B cell (primary cell): Measurements from ENCODE around the gene RRAD. TPM values are rescaled to one million over a fixed set of nuclear protein-coding genes. Genes with fewer than 3 reads are reported as not detected.

Experiments used
- ATAC-seq: fragments of 200-7000 bp; cut with Tn5 transposase; one replicate; pipeline ENCODE4 v1.10.0; 2021; ENCODE audit warnings: low read depth, mild to moderate bottlenecking, moderate number of reproducible peaks, moderate library complexity
- CTCF ChIA-PET: fragments of 350-600 bp; sonication (Branson Sonifier 250); formaldehyde crosslinking; loops from one replicate; lab custom pipeline; 2021; ENCODE audit warnings: antibody characterized with exemption, inconsistent platforms; lab: Charles Lee
- POLR2A ChIA-PET: fragments of 350-600 bp; sonication (Branson Sonifier 250); formaldehyde crosslinking; loops from one replicate; lab custom pipeline; 2021; ENCODE audit warnings: antibody characterized with exemption; lab: Charles Lee
- DNase-seq: peaks from one replicate; pipeline ENCODE4 v3.0.0; 2013
- H2AFZ ChIP-seq: 2 replicates; pipeline ENCODE4 v1.6.1; 2012; ENCODE audit warnings: mild to moderate bottlenecking, low read depth, low read length; ENCODE audit not compliant: insufficient read depth, poor library complexity, severe bottlenecking
- H3K27ac ChIP-seq, 2 donors: 1 replicate in 1 of 2; 2 replicates in 1 of 2; pipeline ENCODE4 v1.5.1; 2012 to 2013; ENCODE audit warnings: low read length in 2 of 2, mild to moderate bottlenecking in 2 of 2, moderate library complexity in 1 of 2
- H3K27me3 ChIP-seq, 4 experiments: fragments of 200-600 bp in 1 of 4; sonication (generic) in 1 of 4; replicated peaks in 1 of 4; 1 replicate in 2 of 4; 2 replicates in 2 of 4; pipeline versions ENCODE4 v1.6.1 to v1.7.0; 2013 to 2016; ENCODE audit warnings: low read length in 3 of 4, mild to moderate bottlenecking in 2 of 4, mixed read lengths in 1 of 4, moderate library complexity in 1 of 4; ENCODE audit not compliant: insufficient read depth in 4 of 4, control insufficient read depth in 3 of 4; ENCODE audit errors: control extremely low read depth in 1 of 4
- H3K36me3 ChIP-seq, 2 experiments: replicated peaks in 1 of 2; 1 replicate in 1 of 2; 2 replicates in 1 of 2; pipeline versions ENCODE4 v1.6.1 to v1.7.1; 2013; ENCODE audit warnings: low read length in 1 of 2; ENCODE audit not compliant: insufficient read depth in 2 of 2, control insufficient read depth in 1 of 2; ENCODE audit errors: control extremely low read depth in 1 of 2, extremely low read depth in 1 of 2
- H3K4me1 ChIP-seq, 2 donors: fragments of 200-600 bp in 1 of 2; sonication (generic) in 1 of 2; 1 replicate in 1 of 2; 2 replicates in 1 of 2; pipeline versions ENCODE4 v1.5.1 to v1.6.1; 2013 to 2017; ENCODE audit warnings: low read length in 2 of 2; ENCODE audit not compliant: control insufficient read depth in 2 of 2, insufficient read depth in 2 of 2
- H3K4me2 ChIP-seq: replicated peaks from 2 replicates; pipeline ENCODE3; 2012; ENCODE audit warnings: mild to moderate bottlenecking, low read depth, low read length; ENCODE audit not compliant: poor library complexity, severe bottlenecking
- H3K4me3 ChIP-seq, 5 experiments: fragments of 200-600 bp in 1 of 5; sonication (generic) in 1 of 5; 1 replicate in 3 of 5; 2 replicates in 2 of 5; pipeline versions ENCODE4 v1.5.1 to v1.7.0; 2011 to 2016; ENCODE audit warnings: low read length in 4 of 5, mild to moderate bottlenecking in 4 of 5, low read depth in 2 of 5, control low read depth in 1 of 5, moderate library complexity in 1 of 5; ENCODE audit not compliant: insufficient read depth in 1 of 5; ENCODE audit errors: control extremely low read depth in 1 of 5, extremely low read depth in 1 of 5
- H3K79me2 ChIP-seq: fragments of 200-600 bp; sonication (generic); one replicate; pipeline ENCODE4 v1.6.0; 2016; ENCODE audit warnings: low read length; ENCODE audit not compliant: control insufficient read depth, insufficient read depth
- H3K9ac ChIP-seq: fragments of 200-600 bp; sonication (generic); 2 replicates; pipeline ENCODE4 v1.6.1; 2017; ENCODE audit warnings: mild to moderate bottlenecking, low read length, moderate library complexity
- H3K9me3 ChIP-seq, 3 donors: one replicate each; pipeline versions ENCODE4 v1.6.1 to v1.7.1; 2013; ENCODE audit warnings: low read length in 2 of 3; ENCODE audit not compliant: control insufficient read depth in 2 of 3, insufficient read depth in 1 of 3; ENCODE audit errors: control extremely low read depth in 1 of 3
- H4K20me1 ChIP-seq: 2 replicates; pipeline ENCODE4 v1.6.0; 2012; ENCODE audit warnings: mild to moderate bottlenecking, low read length; ENCODE audit not compliant: insufficient read depth, control insufficient read depth, poor library complexity, severe bottlenecking
- H3K27ac Mint-ChIP-seq: one replicate; pipeline ENCODE4 v1.8.0; 2021; ENCODE audit warnings: mixed read lengths
- H3K27me3 Mint-ChIP-seq: one replicate; pipeline ENCODE4 v1.8.0; 2021; ENCODE audit warnings: mixed read lengths
- H3K4me1 Mint-ChIP-seq: one replicate; pipeline ENCODE4 v1.8.0; 2021; ENCODE audit warnings: mixed read lengths
- H3K4me3 Mint-ChIP-seq: one replicate; pipeline ENCODE4 v1.8.0; 2021; ENCODE audit warnings: mixed read lengths
- H3K9me3 Mint-ChIP-seq: one replicate; pipeline ENCODE4 v1.8.0; 2022; ENCODE audit warnings: mixed read lengths; ENCODE audit not compliant: insufficient read depth
- EZH2 ChIP-seq: IDR thresholded peaks from 2 replicates; pipeline ENCODE4 v1.6.1; 2012; ENCODE audit warnings: borderline replicate concordance, low read depth, mild to moderate bottlenecking, moderate library complexity, low read length; ENCODE audit not compliant: insufficient read depth, poor library complexity, severe bottlenecking
- WGBS: methylation state at CpG from one replicate; pipeline ENCODE4 v1.1.5; 2013; ENCODE audit warnings: missing lambda C conversion rate; ENCODE audit not compliant: insufficient coverage; 5-methylcytosine and 5-hydroxymethylcytosine counted together
- intact Hi-C: fragments of 100-400 bp; cut with micrococcal nuclease; formaldehyde crosslinking; loops from one replicate; pipeline ENCODE4 v1.10.0; 2022
- polyA plus RNA-seq: library from polyadenylated mRNA; depleted of rRNA; stranded (reverse); fragments of >200 nt; gene quantifications from 2 replicates; pipeline ENCODE4 v1.2.3, GENCODE V29; 2012
- total RNA-seq, 2 donors: library from RNA; stranded (reverse); fragments of 120-200 nt in 1 of 2; gene quantifications; 1 replicate in 1 of 2; 2 replicates in 1 of 2; pipeline versions ENCODE4 v1.2.3 to v1.2.4, GENCODE V29; 2013 to 2022
- TF ChIP-seq, protein P1 (sequence below): fragments of 200-600 bp; IDR thresholded peaks from one replicate; pipeline ENCODE4 v1.8.0; 2022; ENCODE audit warnings: antibody characterized with exemption, mild to moderate bottlenecking

Gene RRAD
- total and polyA plus RNA-seq, 2 donors (not counting 1 experiment from before 2014, with no cell fraction given), result 0.64 to 1.9 TPM

DNA sequence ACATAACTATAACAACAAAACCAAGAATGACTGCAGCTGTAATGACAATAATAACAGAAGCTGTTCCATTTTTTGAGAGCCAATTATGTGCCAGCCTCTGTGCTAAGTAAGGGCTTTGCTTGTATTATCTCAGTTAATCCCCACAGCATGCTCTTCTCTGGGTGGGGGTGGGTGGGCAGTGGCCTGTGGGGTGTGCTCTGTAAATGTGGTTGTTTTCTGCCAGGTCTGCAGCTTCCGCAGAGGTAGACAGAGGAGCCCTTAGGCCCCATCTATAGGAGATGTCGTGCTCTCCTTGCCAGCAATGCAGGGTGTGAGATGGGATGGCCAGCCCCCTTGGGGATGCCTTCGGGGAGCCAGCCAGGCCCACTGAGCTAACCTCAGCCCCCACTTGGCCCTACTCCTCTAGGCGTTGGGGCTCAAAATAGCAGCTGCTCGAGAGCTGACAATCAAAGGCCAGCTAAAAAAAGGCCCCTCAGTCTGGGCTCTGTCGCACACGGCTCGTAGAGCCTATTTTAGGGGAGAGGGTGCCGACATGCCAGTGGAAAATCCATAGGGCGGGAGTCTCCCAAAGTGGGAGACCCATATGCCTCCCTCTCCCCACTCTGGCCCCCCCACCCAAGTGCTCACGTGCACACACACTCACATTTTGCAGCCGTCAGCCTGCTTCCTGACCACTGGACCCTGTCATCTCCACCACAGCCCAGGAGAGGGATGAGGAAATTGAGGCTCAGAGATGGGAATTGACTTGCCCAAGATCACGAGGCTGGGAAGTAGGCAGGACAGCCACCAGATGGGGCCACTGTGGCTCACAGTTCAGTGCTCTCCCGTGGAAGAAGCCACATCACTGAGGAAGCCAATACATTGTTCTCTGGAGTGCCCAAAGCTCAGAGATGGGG, 22.4 kb downstream of the RRAD start:
- Histone ChIP-seq H3K9ac (no peak overlapping the region), H3K4me2 (no peak overlapping the region), H4K20me1 (no peaks in the 10 kb centered on the region), H3K79me2 (no peaks in the 10 kb centered on the region), H3K9me3 (no peaks in the 10 kb centered on the region), H3K4me3 (no peak overlapping the region), H3K27me3 (peaks cover 0 to 3% (median 0%) of the 10 kb centered on the region in 4 experiments), H2AFZ (no peak overlapping the region), H3K4me1 (no peaks in the 10 kb centered on the region), H3K36me3 (no peaks in the 10 kb centered on the region), H3K27ac (no peak overlapping the region)
- no peak for DNase-seq
- Mint-ChIP-seq H3K4me3 (no peak overlapping the region), H3K27ac (no peak overlapping the region), H3K4me1 (no peaks in the 10 kb centered on the region), H3K9me3 (no peaks in the 10 kb centered on the region), H3K27me3 (no peaks in the 10 kb centered on the region)
- WGBS, result 55% methylated on average over 11 of the region's 14 CpGs
- intact Hi-C loops, result no loop called here
- POLR2A ChIA-PET, result no interaction called here
- ATAC-seq, result no peak
- no peak for TF ChIP-seq EZH2
- TF ChIP-seq, protein P1, sequence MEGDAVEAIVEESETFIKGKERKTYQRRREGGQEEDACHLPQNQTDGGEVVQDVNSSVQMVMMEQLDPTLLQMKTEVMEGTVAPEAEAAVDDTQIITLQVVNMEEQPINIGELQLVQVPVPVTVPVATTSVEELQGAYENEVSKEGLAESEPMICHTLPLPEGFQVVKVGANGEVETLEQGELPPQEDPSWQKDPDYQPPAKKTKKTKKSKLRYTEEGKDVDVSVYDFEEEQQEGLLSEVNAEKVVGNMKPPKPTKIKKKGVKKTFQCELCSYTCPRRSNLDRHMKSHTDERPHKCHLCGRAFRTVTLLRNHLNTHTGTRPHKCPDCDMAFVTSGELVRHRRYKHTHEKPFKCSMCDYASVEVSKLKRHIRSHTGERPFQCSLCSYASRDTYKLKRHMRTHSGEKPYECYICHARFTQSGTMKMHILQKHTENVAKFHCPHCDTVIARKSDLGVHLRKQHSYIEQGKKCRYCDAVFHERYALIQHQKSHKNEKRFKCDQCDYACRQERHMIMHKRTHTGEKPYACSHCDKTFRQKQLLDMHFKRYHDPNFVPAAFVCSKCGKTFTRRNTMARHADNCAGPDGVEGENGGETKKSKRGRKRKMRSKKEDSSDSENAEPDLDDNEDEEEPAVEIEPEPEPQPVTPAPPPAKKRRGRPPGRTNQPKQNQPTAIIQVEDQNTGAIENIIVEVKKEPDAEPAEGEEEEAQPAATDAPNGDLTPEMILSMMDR, result no peak
- CTCF ChIA-PET, result interaction anchor here (0.7 kb wide), 1 partner anchor 35 kb away, joined by 3 read pairs; no protein-coding TSS in a partner anchor

DNA sequence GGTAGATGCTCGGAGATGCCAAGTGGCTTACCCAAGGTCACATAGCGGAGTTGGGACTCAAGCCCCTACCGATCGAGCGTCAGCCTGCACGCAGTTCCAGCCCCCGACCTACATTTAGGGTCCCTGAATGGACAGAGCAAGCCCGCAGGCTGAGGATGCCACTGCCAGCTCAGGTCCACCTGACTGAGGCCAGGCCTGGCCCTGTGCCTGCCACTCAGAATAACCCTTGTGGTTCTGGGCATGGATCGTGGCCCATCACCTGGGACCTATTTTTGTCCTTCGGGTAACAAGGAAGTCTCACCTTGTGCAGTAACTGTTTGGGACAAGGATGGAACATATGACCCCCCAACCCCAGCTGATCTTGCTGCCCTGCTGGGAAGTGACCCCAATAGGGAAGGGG, 23.7 kb downstream of the RRAD start:
- Histone ChIP-seq H3K4me1 (no peaks in the 10 kb centered on the region), H2AFZ (no peak overlapping the region), H3K4me2 (no peak overlapping the region), H3K27ac (no peak overlapping the region), H3K9me3 (no peaks in the 10 kb centered on the region), H3K4me3 (no peak overlapping the region), H3K36me3 (no peaks in the 10 kb centered on the region), H3K27me3 (peaks cover 0 to 3% (median 0%) of the 10 kb centered on the region in 4 experiments), H3K79me2 (no peaks in the 10 kb centered on the region), H4K20me1 (no peaks in the 10 kb centered on the region), H3K9ac (no peak overlapping the region)
- CTCF ChIA-PET, result interaction anchor here (0.9 kb wide), 1 partner anchor 35 kb away, joined by 3 read pairs; no protein-coding TSS in a partner anchor
- POLR2A ChIA-PET, result no interaction called here
- no peak for ATAC-seq
- Mint-ChIP-seq H3K4me1 (no peaks in the 10 kb centered on the region), H3K9me3 (no peaks in the 10 kb centered on the region), H3K27me3 (no peaks in the 10 kb centered on the region), H3K27ac (no peak overlapping the region), H3K4me3 (no peak overlapping the region)
- WGBS, result 96% methylated on average over 9 of the region's 10 CpGs
- DNase-seq, result no peak
- TF ChIP-seq, protein P1, result no peak
- TF ChIP-seq EZH2, result no peak
- intact Hi-C loops, result no loop called here
